Peyer's patch (tissue), 4 donors: ENCODE data around the gene DPF3. TPM values are rescaled to one million over a fixed set of nuclear protein-coding genes. Genes with fewer than 3 reads are reported as not detected.

Experiments
- DNase-seq, 3 donors: peaks; one replicate each; pipeline ENCODE4 v3.0.0-alpha.2; 2017 to 2019
- H3K27ac ChIP-seq, 4 donors: fragments of 200-600 bp; sonication (generic); one replicate each; pipeline ENCODE4 v1.5.1; 2016 to 2019
- H3K27me3 ChIP-seq, 2 donors: fragments of 200-600 bp; sonication (generic); one replicate each; pipeline ENCODE4 v1.5.1; 2019
- H3K36me3 ChIP-seq, 3 donors: fragments of 200-600 bp; sonication (generic); one replicate each; pipeline ENCODE4 v1.5.1; 2016 to 2019
- H3K4me1 ChIP-seq, 4 donors: fragments of 200-600 bp; sonication (generic); one replicate each; pipeline ENCODE4 v1.5.1; 2016 to 2019
- H3K4me3 ChIP-seq, 4 donors: fragments of 200-600 bp; sonication (generic); 1 replicate in 3 of 4; 2 replicates in 1 of 4; pipeline ENCODE4 v1.5.1; 2016 to 2019; ENCODE audit warnings: mild to moderate bottlenecking in 1 of 4
- H3K9me3 ChIP-seq, 4 donors: fragments of 200-600 bp; sonication (generic); one replicate each; pipeline ENCODE4 v1.5.1; 2016 to 2019; ENCODE audit warnings: mild to moderate bottlenecking in 1 of 4
- CTCF ChIP-seq, 6 experiments: fragments of 450-650 bp in 4 of 6; fragments of 200-600 bp in 2 of 6; sonication (generic) in 1 of 6; IDR thresholded peaks; one replicate each; pipeline ENCODE4 v1.5.1; 2017 to 2019; ENCODE audit warnings: antibody characterized with exemption in 6 of 6, mild to moderate bottlenecking in 3 of 6, moderate library complexity in 1 of 6
- POLR2A ChIP-seq, 2 donors: fragments of 450-650 bp; IDR thresholded peaks; one replicate each; pipeline ENCODE4 v1.5.1; 2017; ENCODE audit warnings: antibody characterized with exemption in 2 of 2, mild to moderate bottlenecking in 2 of 2, moderate library complexity in 2 of 2
- total RNA-seq, 4 donors: library from RNA; depleted of rRNA; stranded (reverse); fragments of >200 nt; gene quantifications; one replicate each; pipeline ENCODE4 v1.1.0, GENCODE V29; 2016

Gene DPF3
- total RNA-seq, 4 donors from 2014 or later = 10.7 to 25.6 (median 17.9) TPM

DNA sequence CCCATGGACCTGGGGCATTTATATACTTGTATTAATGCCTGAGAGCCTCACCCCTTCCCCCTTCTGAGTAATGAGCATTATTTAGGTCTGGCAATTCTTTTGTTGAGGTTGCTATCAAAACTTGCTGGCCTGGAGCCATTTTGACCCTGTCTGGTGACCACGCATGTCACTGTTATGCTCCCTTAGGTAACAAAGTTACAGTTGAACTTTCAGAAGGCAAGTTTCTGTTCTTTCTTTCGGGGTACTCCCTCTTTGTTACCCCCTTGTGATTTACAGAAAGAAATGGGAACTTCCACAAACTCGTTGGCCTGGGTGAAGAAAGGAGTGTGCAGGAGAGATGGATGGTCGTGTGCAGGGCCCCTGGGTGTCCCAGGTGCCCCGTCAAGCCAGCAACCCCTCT is 305.4 kb downstream of the DPF3 start:
- TF ChIP-seq POLR2A (IDR thresholded peaks at IDR 0.05) = no peak
- TF ChIP-seq CTCF (IDR thresholded peaks at IDR 0.05) = no peak
- no peak for DNase-seq
- H3K36me3 ChIP-seq = no peaks in the 10 kb centered on the region
- H3K27ac ChIP-seq = no peak overlapping the region
- no peak overlapping the region for H3K4me3 ChIP-seq
- no peaks in the 10 kb centered on the region for H3K9me3 ChIP-seq
- H3K4me1 ChIP-seq = no peaks in the 10 kb centered on the region
- no peaks in the 10 kb centered on the region for H3K27me3 ChIP-seq

DNA sequence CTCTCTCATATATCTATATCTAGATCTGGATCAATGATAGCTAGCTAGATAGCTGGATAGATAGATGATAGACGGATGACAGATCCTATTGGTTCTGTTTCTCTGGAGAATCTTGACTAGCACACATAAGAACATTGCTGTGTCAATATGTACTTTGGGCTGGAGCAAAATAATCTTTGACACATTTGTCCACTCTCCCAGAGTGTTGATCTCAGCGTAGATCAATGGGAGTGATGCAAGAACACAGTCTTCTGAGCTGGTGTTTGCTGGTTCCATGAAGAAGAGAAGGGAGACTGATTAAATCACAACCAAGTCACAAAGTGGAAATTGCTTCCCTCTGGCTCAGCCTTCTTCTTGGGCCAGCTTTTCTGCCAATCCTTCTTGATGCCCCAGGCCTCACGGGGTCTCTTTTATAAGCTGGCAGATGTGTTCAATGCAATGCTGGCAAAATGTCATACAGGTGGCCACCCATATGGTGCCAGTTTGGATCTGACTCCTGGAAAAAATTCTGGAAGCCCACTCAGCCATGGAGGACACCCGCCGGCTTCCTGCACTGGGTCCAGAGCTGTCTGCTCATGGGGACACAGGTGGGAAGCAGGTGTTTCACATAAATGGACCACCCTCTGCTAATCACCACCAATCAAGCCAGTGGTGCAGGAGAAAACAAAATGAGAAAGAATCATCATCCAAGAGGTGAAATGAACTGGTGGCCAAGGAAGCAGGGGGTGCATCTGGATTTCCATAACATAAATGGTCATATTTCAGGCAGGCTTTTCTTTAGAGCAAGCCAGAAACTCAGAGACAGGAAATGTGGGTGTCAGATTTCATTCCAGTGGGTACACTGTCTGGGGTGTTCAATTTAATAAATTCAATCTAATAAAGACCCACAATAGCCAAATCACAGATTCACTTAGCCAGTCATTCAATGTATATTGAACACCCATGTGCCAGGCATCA is 310.3 kb downstream of the DPF3 start:
- no peaks in the 10 kb centered on the region for H3K4me1 ChIP-seq
- no peak for DNase-seq
- H3K27ac ChIP-seq = no peak overlapping the region
- no peaks in the 10 kb centered on the region for H3K9me3 ChIP-seq
- H3K36me3 ChIP-seq = no peaks in the 10 kb centered on the region
- H3K27me3 ChIP-seq = no peaks in the 10 kb centered on the region
- no peak for TF ChIP-seq POLR2A (IDR thresholded peaks at IDR 0.05)
- TF ChIP-seq CTCF (IDR thresholded peaks at IDR 0.05) = no peak
- H3K4me3 ChIP-seq = no peak overlapping the region

DNA sequence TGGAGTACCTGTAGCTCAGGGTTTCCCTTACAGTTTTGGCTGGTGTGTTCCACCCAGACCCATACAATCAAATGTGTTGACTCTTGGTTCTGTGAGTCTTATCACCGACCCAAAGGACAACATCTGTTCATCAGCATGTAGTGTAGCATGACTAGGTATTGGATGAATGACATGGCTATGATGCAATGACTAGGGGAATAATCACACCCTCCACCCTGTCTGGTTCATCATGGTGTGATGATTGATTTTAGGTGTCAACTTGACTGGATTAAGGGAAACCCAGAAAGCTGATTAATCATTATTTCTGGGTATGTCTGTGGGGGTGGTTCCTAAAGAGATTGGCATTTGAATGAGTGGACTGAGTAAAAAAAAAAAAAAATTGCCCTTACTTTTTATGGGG is 311.3 kb downstream of the DPF3 start:
- Histone ChIP-seq H3K36me3 (no peaks in the 10 kb centered on the region), H3K27ac (no peak overlapping the region), H3K27me3 (no peaks in the 10 kb centered on the region), H3K4me1 (no peaks in the 10 kb centered on the region), H3K4me3 (no peak overlapping the region), H3K9me3 (no peaks in the 10 kb centered on the region)
- no peak for DNase-seq
- TF ChIP-seq CTCF (IDR thresholded peaks at IDR 0.05) (no peak), POLR2A (IDR thresholded peaks at IDR 0.05) (no peak)

GRCh38 chr14:72578514-72578913 is 315.4 kb downstream of the DPF3 start:
- no peak for TF ChIP-seq POLR2A (IDR thresholded peaks at IDR 0.05)
- TF ChIP-seq CTCF (IDR thresholded peaks at IDR 0.05) = no peak
- no peaks in the 10 kb centered on the region for H3K9me3 ChIP-seq
- DNase-seq = no peak
- no peaks in the 10 kb centered on the region for H3K4me1 ChIP-seq
- H3K4me3 ChIP-seq = no peak overlapping the region
- H3K36me3 ChIP-seq = no peaks in the 10 kb centered on the region
- H3K27me3 ChIP-seq = no peaks in the 10 kb centered on the region
- H3K27ac ChIP-seq = no peak overlapping the region

GRCh38 chr14:72577521-72577920 is 316.4 kb downstream of the DPF3 start:
- H3K9me3 ChIP-seq = no peaks in the 10 kb centered on the region
- H3K4me3 ChIP-seq = no peak overlapping the region
- H3K27me3 ChIP-seq = no peaks in the 10 kb centered on the region
- no peak overlapping the region for H3K27ac ChIP-seq
- H3K4me1 ChIP-seq = no peaks in the 10 kb centered on the region
- no peaks in the 10 kb centered on the region for H3K36me3 ChIP-seq
- DNase-seq = no peak
- TF ChIP-seq CTCF (IDR thresholded peaks at IDR 0.05) (no peak), POLR2A (IDR thresholded peaks at IDR 0.05) (no peak)
